Hepatocyte (in vitro differentiated cells): ENCODE data around the gene CCNI2. TPM values are rescaled to one million over a fixed set of nuclear protein-coding genes. Genes with fewer than 3 reads are reported as not detected.

Experiments used
- DNase-seq: peaks from one replicate; pipeline ENCODE4 v3.0.0-alpha.2; 2016; ENCODE audit warnings: low spot score
- H2AFZ ChIP-seq: fragments of 200-600 bp; sonication (generic); 2 replicates; pipeline ENCODE4 v1.6.0; 2016; ENCODE audit warnings: antibody characterized with exemption, mild to moderate bottlenecking
- H3K27ac ChIP-seq: fragments of 200-600 bp; sonication (generic); 2 replicates; pipeline ENCODE4 v1.5.1; 2016; ENCODE audit warnings: mild to moderate bottlenecking
- H3K27me3 ChIP-seq: fragments of 200-600 bp; sonication (generic); 2 replicates; pipeline ENCODE4 v1.6.1; 2016
- H3K36me3 ChIP-seq: fragments of 200-600 bp; sonication (generic); replicated peaks from 2 replicates; pipeline ENCODE4 v1.5.1; 2016; ENCODE audit warnings: low read depth; ENCODE audit not compliant: insufficient read depth
- H3K4me1 ChIP-seq: fragments of 200-600 bp; sonication (generic); 2 replicates; pipeline ENCODE4 v1.5.1; 2016; ENCODE audit warnings: mild to moderate bottlenecking, moderate library complexity; ENCODE audit not compliant: insufficient read depth
- H3K4me2 ChIP-seq: fragments of 200-600 bp; sonication (generic); 2 replicates; pipeline ENCODE4 v1.6.0; 2016
- H3K4me3 ChIP-seq: fragments of 200-600 bp; sonication (generic); 2 replicates; pipeline ENCODE4 v1.5.1; 2016; ENCODE audit warnings: mild to moderate bottlenecking
- H3K79me2 ChIP-seq: fragments of 200-600 bp; sonication (generic); 2 replicates; pipeline ENCODE4 v1.6.0; 2017; ENCODE audit warnings: mild to moderate bottlenecking
- H3K9me2 ChIP-seq: fragments of 200-600 bp; sonication (generic); replicated peaks from 2 replicates; pipeline ENCODE4 v1.6.0; 2017; ENCODE audit warnings: mild to moderate bottlenecking; ENCODE audit not compliant: insufficient read depth
- H3K9me3 ChIP-seq: fragments of 200-600 bp; sonication (generic); 2 replicates; pipeline ENCODE4 v1.5.1; 2016; ENCODE audit warnings: low read depth, mild to moderate bottlenecking
- H4K20me1 ChIP-seq: fragments of 200-600 bp; sonication (generic); 2 replicates; pipeline ENCODE4 v1.6.0; 2016; ENCODE audit warnings: mild to moderate bottlenecking; ENCODE audit not compliant: insufficient read depth, poor library complexity, severe bottlenecking
- CTCF ChIP-seq: fragments of 200-600 bp; sonication (generic); IDR thresholded peaks from 2 replicates; pipeline ENCODE4 v1.5.1; 2016; ENCODE audit warnings: antibody characterized with exemption, mild to moderate bottlenecking; ENCODE audit not compliant: poor library complexity
- EZH2 ChIP-seq: fragments of 200-600 bp; sonication (generic); IDR thresholded peaks from 2 replicates; pipeline ENCODE4 v1.6.1; 2016; ENCODE audit warnings: antibody characterized with exemption, mild to moderate bottlenecking, borderline replicate concordance
- EZH2phosphoT487 ChIP-seq: fragments of 200-600 bp; sonication (generic); IDR thresholded peaks from one replicate; pipeline ENCODE4 v1.6.1; 2018; ENCODE audit warnings: antibody characterized with exemption, mild to moderate bottlenecking, low read depth, moderate library complexity; ENCODE audit not compliant: unreplicated experiment, severe bottlenecking
- WGBS: methylation state at CpG from one replicate; pipeline ENCODE4 v1.1.6; 2016; ENCODE audit warnings: low lambda C conversion rate; ENCODE audit errors: missing lambda C conversion rate; 5-methylcytosine and 5-hydroxymethylcytosine counted together
- polyA plus RNA-seq: library from polyadenylated mRNA; unstranded; fragments of >200 nt; fragmentation: Nextera tagmentation; extraction: Ambion mirVana; gene quantifications from 2 replicates; pipeline ENCODE4 v1.2.1, GENCODE V29; 2016
- total RNA-seq: library from RNA; depleted of rRNA; stranded (reverse); fragments of >200 nt; gene quantifications from 2 replicates; pipeline ENCODE4 v1.2.3, GENCODE V29; 2014

Gene CCNI2
- total and polyA plus RNA-seq, 2 experiments from 2014 or later: 1.4 to 1.8 TPM

GRCh38 chr5:132760601-132761317 is 13.5 kb downstream of the CCNI2 start:
- H3K27me3 ChIP-seq: no peaks in the 10 kb centered on the region
- no peak overlapping the region for H3K27ac ChIP-seq
- no peak overlapping the region for H3K4me3 ChIP-seq
- H3K36me3 ChIP-seq: no peaks in the 10 kb centered on the region
- no peaks in the 10 kb centered on the region for H3K9me3 ChIP-seq
- H3K4me1 ChIP-seq: no peaks in the 10 kb centered on the region
- DNase-seq: no peak
- WGBS: 97% methylated on average over 19 of the region's 21 CpGs
- H4K20me1 ChIP-seq: no peaks in the 10 kb centered on the region
- H3K9me2 ChIP-seq: no peaks in the 10 kb centered on the region
- TF ChIP-seq EZH2 (no peak), EZH2phosphoT487 (no peak), CTCF (no peak)
- no peaks in the 10 kb centered on the region for H3K79me2 ChIP-seq
- no peak overlapping the region for H3K4me2 ChIP-seq
- no peak overlapping the region for H2AFZ ChIP-seq

GRCh38 chr5:132761321-132762240 is 14.4 kb downstream of the CCNI2 start:
- H3K79me2 ChIP-seq: peaks cover 6% of the 10 kb centered on the region
- no peak overlapping the region for H2AFZ ChIP-seq
- H3K9me3 ChIP-seq: no peaks in the 10 kb centered on the region
- H3K4me3 ChIP-seq: no peak overlapping the region
- WGBS: 96% methylated on average over 22 of the region's 22 CpGs
- TF ChIP-seq EZH2: no peak
- TF ChIP-seq EZH2phosphoT487: no peak
- H3K4me2 ChIP-seq: no peak overlapping the region
- no peaks in the 10 kb centered on the region for H3K36me3 ChIP-seq
- H3K4me1 ChIP-seq: no peaks in the 10 kb centered on the region
- DNase-seq: no peak
- H4K20me1 ChIP-seq: no peaks in the 10 kb centered on the region
- H3K27ac ChIP-seq: no peak overlapping the region
- H3K9me2 ChIP-seq: no peaks in the 10 kb centered on the region
- H3K27me3 ChIP-seq: no peaks in the 10 kb centered on the region

- Histone ChIP-seq H3K4me3 (no peak overlapping the region), H3K4me2 (no peak overlapping the region), H3K27me3 (no peaks in the 10 kb centered on the region), H2AFZ (no peak overlapping the region), H3K36me3 (no peaks in the 10 kb centered on the region), H3K4me1 (no peaks in the 10 kb centered on the region), H3K9me3 (no peaks in the 10 kb centered on the region), H3K79me2 (peaks cover 15% of the 10 kb centered on the region), H3K27ac (no peak overlapping the region), H3K9me2 (no peaks in the 10 kb centered on the region), H4K20me1 (no peaks in the 10 kb centered on the region)
- no peak for DNase-seq
- 89% methylated on average over 11 of the region's 11 CpGs for WGBS
- TF ChIP-seq EZH2phosphoT487: no peak
- TF ChIP-seq EZH2: no peak
- no peak for TF ChIP-seq CTCF
Measured at GRCh38 chr5:132762246-132763000, 15.2 kb downstream of the CCNI2 start.
